HUES48 (cell line): ENCODE results near the gene SRGAP2C.
"Not testable (repeated sequence)": the region's sequence is repeated elsewhere in the genome, so short reads cannot be mapped to it uniquely, and the experiment has no call there.

ENCODE experiments used
- H3K27ac ChIP-seq: one replicate; pipeline ENCODE4 v1.7.0; 2013; ENCODE audit warnings: low read depth, low read length, inconsistent platforms
- H3K27me3 ChIP-seq: 2 replicates; pipeline ENCODE4 v1.6.1; 2013; ENCODE audit warnings: mild to moderate bottlenecking, low read length; ENCODE audit not compliant: control insufficient read depth, insufficient read depth
- H3K36me3 ChIP-seq: 2 replicates; pipeline ENCODE4 v1.6.1; 2013; ENCODE audit warnings: low read length; ENCODE audit not compliant: control insufficient read depth, insufficient read depth
- H3K4me1 ChIP-seq: 2 replicates; pipeline ENCODE4 v1.6.1; 2013; ENCODE audit warnings: mild to moderate bottlenecking, low read length; ENCODE audit not compliant: control insufficient read depth, insufficient read depth
- H3K4me3 ChIP-seq: 2 replicates; pipeline ENCODE4 v1.5.1; 2013; ENCODE audit warnings: mild to moderate bottlenecking, low read depth, low read length
- H3K9ac ChIP-seq: 2 replicates; pipeline ENCODE4 v1.6.1; 2013; ENCODE audit warnings: mild to moderate bottlenecking, low read depth, low read length, moderate library complexity
- H3K9me3 ChIP-seq: 2 replicates; pipeline ENCODE4 v1.6.1; 2013; ENCODE audit warnings: low read length; ENCODE audit not compliant: control insufficient read depth, insufficient read depth

The SRGAP2C gene

DNA sequence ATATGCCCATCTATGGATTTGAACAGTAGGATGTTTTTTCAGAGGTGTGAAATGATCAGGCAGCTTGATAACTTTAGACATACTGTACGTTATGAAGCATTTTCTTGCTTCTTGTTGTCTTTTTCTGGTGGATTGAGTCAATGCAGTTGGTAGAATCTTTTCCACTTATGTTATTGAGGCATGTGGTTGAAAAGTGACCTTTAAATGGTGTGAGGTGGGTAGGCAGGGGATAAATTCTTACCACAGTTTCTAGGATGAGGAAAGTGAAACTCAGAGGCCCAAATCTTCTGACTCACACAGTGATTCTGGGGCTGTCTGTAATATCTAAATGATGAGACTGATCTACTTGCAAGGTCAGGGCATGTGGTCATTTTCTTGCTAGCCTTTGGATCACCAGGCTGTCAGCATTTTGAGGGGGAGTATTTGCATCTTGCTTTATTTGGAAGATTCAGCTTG, 79.0 kb downstream of the SRGAP2C start:
- not testable (repeated sequence) for H3K9ac ChIP-seq, H3K27ac ChIP-seq, H3K27me3 ChIP-seq, H3K36me3 ChIP-seq, H3K4me1 ChIP-seq, H3K9me3 ChIP-seq, H3K4me3 ChIP-seq

DNA sequence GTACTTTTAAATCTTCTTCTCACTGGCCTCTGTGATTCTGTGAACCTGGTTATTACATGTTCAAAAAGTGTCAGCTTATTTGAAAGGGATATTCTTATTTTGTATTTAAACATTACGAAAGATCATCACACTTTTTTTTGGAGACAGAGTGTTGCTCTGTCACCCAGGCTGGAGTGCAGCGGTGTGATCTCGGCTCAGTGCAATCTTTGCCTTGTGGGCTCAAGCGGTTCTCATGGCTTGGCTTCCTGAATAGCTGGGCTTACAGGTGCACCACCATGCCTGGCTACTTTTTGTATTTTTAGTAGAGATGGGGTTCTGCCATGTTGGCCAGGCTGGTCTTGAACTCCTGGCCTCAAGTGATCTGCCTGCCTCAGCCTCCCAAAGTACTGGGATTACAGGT, 82.3 kb downstream of the SRGAP2C start:
- H3K9me3 ChIP-seq, H3K27ac ChIP-seq, H3K27me3 ChIP-seq, H3K4me3 ChIP-seq, H3K36me3 ChIP-seq, H3K9ac ChIP-seq, H3K4me1 ChIP-seq: not testable (repeated sequence)

DNA sequence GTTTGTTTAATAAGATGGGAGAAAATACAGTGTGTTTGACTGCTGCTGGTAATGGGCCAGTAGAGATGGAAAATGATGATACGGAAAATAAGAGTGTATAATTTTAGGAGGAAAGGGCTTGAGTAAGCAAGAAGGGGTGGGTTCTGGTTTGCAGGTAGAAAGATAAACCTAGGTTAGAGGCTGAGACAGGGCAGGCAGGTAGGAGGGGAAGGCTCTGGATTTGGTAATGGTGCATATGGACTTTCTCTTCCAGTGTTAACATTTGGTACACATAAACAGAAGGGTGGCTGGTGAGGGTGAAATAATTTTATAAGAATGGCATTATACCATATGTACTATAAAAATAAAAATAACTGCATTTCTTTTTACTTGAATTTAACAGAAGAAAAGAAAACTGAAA, 84.5 kb downstream of the SRGAP2C start:
- H3K9me3 ChIP-seq, H3K27ac ChIP-seq, H3K9ac ChIP-seq, H3K4me3 ChIP-seq, H3K36me3 ChIP-seq, H3K27me3 ChIP-seq, H3K4me1 ChIP-seq: not testable (repeated sequence)

DNA sequence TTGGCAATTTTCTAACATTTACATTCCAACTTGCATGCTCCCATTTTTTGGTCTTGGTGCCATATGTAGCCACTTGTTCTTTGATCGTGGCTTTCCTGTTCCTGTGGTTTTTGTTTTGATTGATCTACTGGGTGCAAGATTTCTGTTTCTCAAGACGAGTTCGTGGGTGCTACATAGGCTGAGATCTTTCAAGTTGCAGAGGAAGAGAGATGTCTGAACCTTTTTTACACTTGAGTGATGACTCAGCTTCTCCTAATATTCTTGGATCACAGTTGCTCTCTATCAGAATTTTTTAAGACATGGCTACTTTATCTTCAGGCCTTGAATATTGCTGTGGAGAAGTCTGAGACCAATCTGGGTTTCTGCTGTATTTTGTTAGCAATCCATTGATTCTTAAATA, 85.2 kb downstream of the SRGAP2C start:
- not testable (repeated sequence) for H3K4me3 ChIP-seq, H3K9me3 ChIP-seq, H3K27me3 ChIP-seq, H3K36me3 ChIP-seq, H3K27ac ChIP-seq, H3K4me1 ChIP-seq, H3K9ac ChIP-seq

DNA sequence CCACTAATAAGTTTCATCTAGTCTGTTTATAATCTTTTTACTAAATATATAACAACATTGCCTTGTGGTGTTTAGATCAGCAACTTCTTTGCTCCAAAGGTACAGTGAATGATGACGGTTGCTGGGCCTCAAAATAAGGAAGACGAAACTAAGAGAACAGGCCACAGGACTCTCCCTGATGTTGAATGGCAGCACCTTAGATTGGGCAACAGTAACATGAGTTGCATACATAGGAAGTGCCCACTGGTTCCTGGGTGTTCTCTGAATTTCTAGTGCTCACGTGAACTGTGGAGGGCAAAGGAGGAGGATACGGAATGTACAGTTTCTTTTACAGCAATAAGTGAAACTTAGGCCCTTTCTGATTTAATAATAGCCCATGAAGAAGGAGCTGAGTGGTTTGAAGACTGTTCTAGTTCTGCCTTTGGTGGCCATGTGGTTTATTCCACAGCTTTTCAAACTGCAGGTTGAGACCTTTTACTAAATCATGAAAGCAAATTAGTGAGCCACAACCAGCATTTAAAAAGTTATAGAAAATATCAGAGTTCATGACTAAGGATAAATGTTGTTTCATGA, 86.5 kb downstream of the SRGAP2C start:
- H3K4me3 ChIP-seq, H3K27me3 ChIP-seq, H3K36me3 ChIP-seq, H3K27ac ChIP-seq, H3K9me3 ChIP-seq, H3K4me1 ChIP-seq, H3K9ac ChIP-seq: not testable (repeated sequence)

DNA sequence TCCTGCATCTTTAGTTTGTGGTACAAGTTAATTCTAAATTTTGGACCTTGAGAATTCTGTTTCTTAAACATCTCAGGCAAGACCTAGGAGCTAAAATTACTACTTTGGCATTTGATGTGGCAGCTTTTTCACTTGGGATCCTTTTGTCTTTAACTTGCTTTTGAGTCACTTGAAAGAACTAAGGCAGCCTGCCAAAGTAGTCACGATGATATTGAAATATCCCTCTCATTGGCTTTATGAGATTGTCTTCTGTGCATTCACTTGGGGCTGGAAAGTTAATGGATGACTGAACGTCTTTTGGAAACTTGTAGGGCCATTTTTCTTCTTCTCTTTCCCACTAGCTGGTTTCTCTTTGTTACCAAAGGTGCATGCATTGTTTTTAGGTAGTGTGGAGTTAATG, 90.7 kb downstream of the SRGAP2C start:
- not testable (repeated sequence) for H3K4me1 ChIP-seq, H3K27me3 ChIP-seq, H3K9me3 ChIP-seq

DNA sequence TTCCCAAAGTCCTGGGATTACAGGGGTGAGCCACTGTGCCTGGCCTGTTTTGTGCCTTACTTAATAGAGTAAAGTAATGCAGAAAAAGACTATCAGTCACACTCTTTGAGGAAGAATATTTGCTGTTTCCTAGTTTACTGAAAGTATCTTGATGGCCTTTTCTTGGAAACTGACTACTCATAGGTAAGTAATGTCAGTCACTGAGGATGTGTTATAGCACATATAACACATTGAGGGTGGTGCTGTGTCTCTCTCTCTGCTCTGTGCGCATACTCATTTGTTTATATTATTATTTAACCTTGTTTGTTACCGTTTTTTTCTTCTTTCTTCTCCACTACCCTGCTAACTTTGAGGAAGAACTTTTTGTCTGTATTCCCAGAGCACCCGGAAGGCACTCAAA, 93.4 kb downstream of the SRGAP2C start:
- H3K36me3 ChIP-seq, H3K27ac ChIP-seq, H3K27me3 ChIP-seq, H3K4me3 ChIP-seq, H3K4me1 ChIP-seq, H3K9me3 ChIP-seq, H3K9ac ChIP-seq: not testable (repeated sequence)

More for the DNA sequence above, 90.7 kb downstream of the SRGAP2C start:
- H3K9ac ChIP-seq, H3K36me3 ChIP-seq, H3K4me3 ChIP-seq, H3K27ac ChIP-seq: not testable (repeated sequence)

DNA sequence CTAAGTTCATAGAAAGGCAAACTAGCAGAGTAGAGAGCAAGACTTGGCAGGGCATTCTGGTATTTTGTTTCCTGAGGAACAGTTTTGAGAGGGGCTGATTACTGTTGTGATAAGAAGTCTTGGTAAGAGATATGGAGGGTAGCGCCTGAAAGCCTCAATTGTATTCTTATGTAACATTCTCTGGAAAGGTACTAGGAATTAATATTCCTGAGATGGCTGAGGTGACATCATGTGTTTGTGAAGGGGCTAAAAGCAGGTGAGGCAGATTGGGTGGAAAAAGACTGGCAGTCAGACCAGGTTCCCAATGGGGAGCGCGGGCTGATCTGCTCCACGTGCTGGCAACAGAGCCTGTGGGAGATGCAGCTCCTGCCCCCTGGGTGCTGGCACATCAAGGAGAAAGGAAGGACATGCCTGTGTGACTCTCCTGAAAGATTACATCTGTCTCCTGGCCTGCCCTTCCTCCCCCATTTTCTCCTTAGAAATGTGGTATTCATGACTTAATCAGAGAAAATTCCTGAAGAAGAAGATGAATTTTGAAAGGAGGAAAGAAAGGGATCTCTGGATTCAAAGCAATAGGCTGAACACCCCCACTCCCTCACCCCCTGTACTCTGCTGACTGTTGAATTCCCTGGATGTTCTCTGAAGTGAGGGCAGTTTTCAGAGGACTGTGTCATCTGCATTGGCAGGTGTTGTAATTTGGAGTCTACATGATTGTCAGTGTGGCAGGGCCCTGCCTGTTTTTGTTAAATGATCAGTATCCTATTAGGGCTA, 94.2 kb downstream of the SRGAP2C start:
- H3K9me3 ChIP-seq, H3K27me3 ChIP-seq, H3K9ac ChIP-seq, H3K4me1 ChIP-seq, H3K4me3 ChIP-seq, H3K27ac ChIP-seq, H3K36me3 ChIP-seq: not testable (repeated sequence)

DNA sequence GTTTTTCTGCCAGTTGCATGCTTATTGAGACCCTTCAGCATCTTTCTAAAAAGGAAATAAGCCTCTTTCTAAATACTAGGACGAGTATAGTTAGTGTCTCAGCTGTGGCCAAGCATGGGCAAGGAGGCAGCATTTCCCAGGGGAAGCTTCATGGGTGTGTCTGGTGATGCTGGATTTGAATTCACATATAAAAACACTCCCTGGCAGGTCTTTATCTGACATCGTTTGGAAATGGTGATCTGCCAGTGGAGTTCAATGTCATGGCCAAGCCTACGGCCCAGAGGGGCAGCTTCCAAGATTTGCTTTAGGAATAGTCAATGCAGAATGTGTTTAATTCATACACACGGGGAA, 94.7 kb downstream of the SRGAP2C start:
- not testable (repeated sequence) for H3K4me3 ChIP-seq, H3K9me3 ChIP-seq, H3K9ac ChIP-seq

DNA sequence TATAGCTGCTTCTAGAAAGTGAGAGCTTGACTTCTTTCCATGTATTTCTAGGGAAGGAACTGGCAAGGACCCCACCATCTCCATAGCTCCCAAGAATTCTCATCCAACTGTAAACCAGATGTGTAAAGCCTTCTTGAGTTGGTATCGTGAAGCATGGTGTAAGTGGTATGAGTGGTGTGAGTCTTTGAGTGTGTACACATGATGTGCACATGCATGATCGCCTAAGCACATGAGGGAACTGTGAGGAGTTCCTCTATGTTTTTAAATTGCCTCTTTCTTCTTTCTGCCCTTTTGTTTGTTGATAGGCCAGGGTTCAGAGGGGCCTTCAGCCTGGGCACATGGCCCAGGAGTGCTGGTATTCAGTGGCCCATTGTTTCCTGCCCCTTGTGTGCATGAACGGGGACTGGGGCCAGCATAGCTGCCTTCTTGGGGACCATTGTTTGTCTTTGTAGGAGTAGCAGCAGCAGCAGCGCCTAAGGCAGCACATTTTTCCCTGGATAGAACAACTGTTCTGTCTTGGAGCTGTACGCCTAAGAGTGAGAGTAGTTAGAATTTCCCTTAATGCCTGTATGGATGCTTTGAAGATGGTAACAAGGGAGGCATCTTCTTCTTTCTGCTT, 96.0 kb downstream of the SRGAP2C start:
- not testable (repeated sequence) for H3K36me3 ChIP-seq, H3K9me3 ChIP-seq, H3K27ac ChIP-seq, H3K4me1 ChIP-seq, H3K4me3 ChIP-seq, H3K9ac ChIP-seq, H3K27me3 ChIP-seq

More for the DNA sequence above, 94.7 kb downstream of the SRGAP2C start:
- not testable (repeated sequence) for H3K4me1 ChIP-seq, H3K36me3 ChIP-seq, H3K27ac ChIP-seq, H3K27me3 ChIP-seq

DNA sequence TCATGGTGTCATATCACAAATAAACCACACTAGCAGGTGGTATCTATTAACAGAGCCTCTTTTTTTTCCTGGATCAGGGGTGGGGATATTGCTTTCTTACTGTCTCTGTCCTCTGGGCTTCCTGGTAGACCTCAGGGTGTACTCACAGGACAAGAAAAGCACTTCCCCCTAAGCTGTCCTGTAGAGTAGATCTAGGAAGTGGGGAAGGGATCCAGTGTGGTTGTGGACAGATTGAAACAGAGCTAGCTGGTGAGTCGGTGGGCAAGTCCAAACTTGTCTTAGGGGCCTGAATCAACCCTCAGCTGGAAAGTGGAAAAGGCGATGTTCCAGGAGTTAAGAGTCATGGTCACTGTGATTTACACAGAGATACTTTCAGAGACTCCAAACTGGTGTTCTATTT, 96.7 kb downstream of the SRGAP2C start:
- not testable (repeated sequence) for H3K36me3 ChIP-seq, H3K27me3 ChIP-seq, H3K9ac ChIP-seq, H3K4me1 ChIP-seq, H3K4me3 ChIP-seq, H3K9me3 ChIP-seq, H3K27ac ChIP-seq
